AG10803 (cell line): ENCODE data around the gene BEND7.

ENCODE experiments used
- DNase-seq: peaks from one replicate; pipeline ENCODE4 v3.0.0; 2010; ENCODE audit warnings: low read depth
- H3K4me3 ChIP-seq: 2 replicates; pipeline ENCODE4 v1.5.1; 2011; ENCODE audit warnings: mild to moderate bottlenecking, low read length, control low read depth
- TF ChIP-seq, protein P1 (sequence below): conservative IDR thresholded peaks from 2 replicates; pipeline ENCODE4 v1.5.1; 2011; ENCODE audit warnings: mild to moderate bottlenecking, low read length, control low read depth, inconsistent platforms

Gene BEND7

GRCh38 chr10:13462551-13462950, 66.3 kb downstream of the BEND7 start:
- DNase-seq: peak; percentile 12
- H3K4me3 ChIP-seq: no peak overlapping the region
- TF ChIP-seq, protein P1, sequence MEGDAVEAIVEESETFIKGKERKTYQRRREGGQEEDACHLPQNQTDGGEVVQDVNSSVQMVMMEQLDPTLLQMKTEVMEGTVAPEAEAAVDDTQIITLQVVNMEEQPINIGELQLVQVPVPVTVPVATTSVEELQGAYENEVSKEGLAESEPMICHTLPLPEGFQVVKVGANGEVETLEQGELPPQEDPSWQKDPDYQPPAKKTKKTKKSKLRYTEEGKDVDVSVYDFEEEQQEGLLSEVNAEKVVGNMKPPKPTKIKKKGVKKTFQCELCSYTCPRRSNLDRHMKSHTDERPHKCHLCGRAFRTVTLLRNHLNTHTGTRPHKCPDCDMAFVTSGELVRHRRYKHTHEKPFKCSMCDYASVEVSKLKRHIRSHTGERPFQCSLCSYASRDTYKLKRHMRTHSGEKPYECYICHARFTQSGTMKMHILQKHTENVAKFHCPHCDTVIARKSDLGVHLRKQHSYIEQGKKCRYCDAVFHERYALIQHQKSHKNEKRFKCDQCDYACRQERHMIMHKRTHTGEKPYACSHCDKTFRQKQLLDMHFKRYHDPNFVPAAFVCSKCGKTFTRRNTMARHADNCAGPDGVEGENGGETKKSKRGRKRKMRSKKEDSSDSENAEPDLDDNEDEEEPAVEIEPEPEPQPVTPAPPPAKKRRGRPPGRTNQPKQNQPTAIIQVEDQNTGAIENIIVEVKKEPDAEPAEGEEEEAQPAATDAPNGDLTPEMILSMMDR: no peak

DNA sequence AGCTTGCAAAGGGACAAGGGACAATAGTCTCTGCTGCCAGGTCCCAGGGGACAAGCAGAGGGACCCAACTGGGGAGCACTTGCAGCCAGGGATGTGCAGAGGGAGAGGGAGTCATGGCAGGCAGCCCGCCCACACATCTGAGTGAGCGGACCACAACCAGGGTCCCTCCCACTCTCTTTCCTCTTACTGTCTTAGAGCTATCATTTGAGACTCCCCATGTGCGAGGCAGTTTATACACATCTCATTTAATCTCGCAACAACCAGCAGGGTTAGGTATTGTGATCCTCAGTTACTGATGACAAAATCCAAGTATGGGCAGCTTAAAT, 70.2 kb downstream of the BEND7 start:
- no peak overlapping the region for H3K4me3 ChIP-seq
- TF ChIP-seq, protein P1: no peak
- no peak for DNase-seq

GRCh38 chr10:13457958-13458686, 70.7 kb downstream of the BEND7 start:
- TF ChIP-seq, protein P1: no peak
- peak; percentile 8 for DNase-seq
- H3K4me3 ChIP-seq: no peak overlapping the region

DNA sequence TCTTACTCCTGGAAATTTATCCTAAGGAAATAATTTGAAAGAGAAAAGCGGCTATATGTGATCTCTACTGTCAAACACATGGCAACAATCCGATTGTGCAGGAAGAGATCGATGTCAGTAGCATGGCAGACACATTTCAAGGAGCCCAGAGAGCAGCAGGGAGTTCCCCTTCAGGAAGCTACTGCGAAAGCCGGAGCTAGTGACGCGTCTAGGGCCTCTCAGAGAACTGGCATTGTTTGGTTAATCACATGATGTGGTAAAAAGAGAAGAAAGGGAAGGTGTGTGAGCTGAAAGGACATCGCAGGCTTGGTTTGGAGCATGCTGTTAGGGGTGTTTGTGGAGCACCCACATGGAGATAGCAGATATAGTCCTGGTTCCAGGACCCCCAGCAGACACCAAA, 74.9 kb downstream of the BEND7 start:
- H3K4me3 ChIP-seq: no peak overlapping the region
- DNase-seq: no peak
- TF ChIP-seq, protein P1: no peak

- TF ChIP-seq, protein P1: no peak
- no peak overlapping the region for H3K4me3 ChIP-seq
- peak; percentile 72 for DNase-seq
Observed at GRCh38 chr10:13450069-13450468, 78.7 kb downstream of the BEND7 start.

DNA sequence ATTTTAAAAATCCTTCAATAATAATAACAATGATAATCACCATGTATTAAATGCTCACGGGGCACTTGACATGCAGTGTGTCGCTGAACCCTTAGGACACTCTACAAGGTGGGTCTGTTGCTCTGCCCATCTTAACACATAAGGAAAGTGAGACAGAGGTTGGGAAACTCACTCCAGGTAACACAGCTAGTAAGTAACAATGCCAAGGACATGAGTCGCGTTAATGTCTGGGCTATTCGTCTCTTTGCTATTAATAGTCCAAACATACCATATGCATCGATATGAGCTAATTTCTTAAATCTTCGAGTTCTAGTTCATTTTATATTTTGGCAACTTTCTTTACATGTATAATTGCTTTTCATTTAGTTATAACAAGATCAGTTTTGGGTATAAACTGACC, 79.5 kb downstream of the BEND7 start:
- H3K4me3 ChIP-seq: no peak overlapping the region
- DNase-seq: no peak
- TF ChIP-seq, protein P1: no peak

GRCh38 chr10:13448216-13448615, 80.6 kb downstream of the BEND7 start:
- H3K4me3 ChIP-seq: no peak overlapping the region
- TF ChIP-seq, protein P1: no peak
- no peak for DNase-seq
